ENCODE data around the gene PARD6B. TPM values are rescaled to one million over a fixed set of nuclear protein-coding genes. Genes with fewer than 3 reads are reported as not detected.

Gene PARD6B
- total and polyA plus RNA-seq, 2 donors (not counting 1 experiment from before 2014, with no cell fraction given), result 0.91 to 6.0 TPM

DNA sequence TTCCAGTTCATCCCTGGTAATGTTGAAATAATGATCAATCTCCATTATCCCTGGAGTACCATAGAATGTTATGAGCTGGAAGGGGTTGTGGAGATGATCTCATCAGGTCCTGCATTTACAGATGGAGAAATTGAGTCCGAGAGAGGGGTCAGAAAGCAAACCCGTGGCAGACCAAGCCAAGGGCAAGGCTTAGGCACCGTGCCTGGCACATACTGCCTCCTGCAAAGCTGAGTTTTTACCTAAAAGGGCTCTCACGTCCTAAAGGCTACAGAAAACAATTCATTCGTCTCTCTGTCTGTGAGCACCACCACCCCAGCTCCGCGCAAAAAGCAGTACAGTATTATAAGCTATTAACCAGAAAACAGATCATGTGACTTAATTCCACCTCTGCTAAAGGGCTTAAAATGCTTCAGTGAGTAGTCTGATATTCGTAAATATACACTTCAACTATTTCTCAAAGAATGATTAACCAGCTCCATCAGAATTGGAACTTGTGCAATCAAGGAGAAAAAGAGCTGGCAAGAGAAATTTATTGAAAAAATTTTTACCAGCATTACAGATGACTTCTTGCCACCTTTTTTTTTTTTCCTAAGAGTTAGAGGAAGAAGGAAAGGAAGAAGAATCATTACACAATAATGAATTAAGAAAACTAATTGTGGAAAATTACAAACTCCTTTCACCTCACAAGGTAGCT, 3.4 kb upstream of the PARD6B start:
- H3K4me3 ChIP-seq (ENCODE audit: control extremely low read depth in 1 of 5, extremely low read depth in 1 of 5, insufficient read depth in 1 of 5, low read depth in 2 of 5, low read length in 4 of 5), result no peak overlapping the region
- intact Hi-C loops (cut with micrococcal nuclease), result no loop called here
- WGBS (ENCODE audit: insufficient coverage), result 91% methylated on average over 5 of the region's 8 CpGs

DNA sequence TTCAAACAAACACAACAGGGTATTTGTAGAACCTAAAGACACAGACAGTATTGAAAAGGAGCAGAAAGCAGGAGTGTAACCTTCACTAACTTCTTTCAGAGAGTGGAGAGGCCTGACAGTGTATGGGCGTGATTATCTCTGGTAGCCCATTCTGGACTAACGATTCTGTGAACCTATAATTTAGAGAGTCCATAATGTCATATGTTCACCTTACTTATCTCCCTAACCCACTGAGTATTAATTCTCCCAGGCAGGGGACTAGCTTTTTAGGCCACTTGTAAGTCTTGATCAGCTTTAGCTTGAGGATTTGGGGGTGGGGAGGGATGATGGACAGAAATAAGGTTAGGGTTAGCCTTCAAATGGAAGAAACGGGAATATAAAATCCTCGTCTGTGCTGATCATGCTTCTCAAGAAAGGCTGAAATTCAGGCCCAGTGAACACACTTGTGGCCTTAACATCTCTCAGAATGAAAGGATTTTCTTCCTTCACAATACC, 2.8 kb upstream of the PARD6B start:
- peaks cover 15% of the 10 kb centered on the region in 2 donors for H3K4me1 ChIP-seq (ENCODE audit: control insufficient read depth in 2 of 2, insufficient read depth in 2 of 2, low read length in 2 of 2)
- 100% methylated on average over 2 of the region's 4 CpGs for WGBS (ENCODE audit: insufficient coverage)
- H3K9me3 Mint-ChIP-seq (ENCODE audit: insufficient read depth), result no peaks in the 10 kb centered on the region
- no peak overlapping the region for H3K9ac ChIP-seq (ENCODE audit: low read length)
- H3K27me3 ChIP-seq (replicated peaks in 1 of 4; ENCODE audit: control extremely low read depth in 1 of 4, control insufficient read depth in 3 of 4, insufficient read depth in 4 of 4, low read length in 3 of 4), result no peaks in the 10 kb centered on the region
- peaks cover 4% of the 10 kb centered on the region for H3K27me3 Mint-ChIP-seq
- ChIA-PET CTCF (interaction anchor here (0.7 to 1.4 kb wide), 3 partner anchors 21 to 25 kb away, joined by 3 to 6 read pairs (median 5); no protein-coding TSS in a partner anchor), POLR2A (no interaction called here)
- H3K9me3 ChIP-seq (ENCODE audit: control extremely low read depth in 1 of 3, control insufficient read depth in 2 of 3, insufficient read depth in 1 of 3, low read length in 2 of 3), result no peaks in the 10 kb centered on the region
- no peak for TF ChIP-seq EZH2 (IDR thresholded peaks at IDR 0.05; ENCODE audit: borderline replicate concordance, insufficient read depth, low read depth, low read length, poor library complexity, severe bottlenecking)
- TF ChIP-seq, protein P1, sequence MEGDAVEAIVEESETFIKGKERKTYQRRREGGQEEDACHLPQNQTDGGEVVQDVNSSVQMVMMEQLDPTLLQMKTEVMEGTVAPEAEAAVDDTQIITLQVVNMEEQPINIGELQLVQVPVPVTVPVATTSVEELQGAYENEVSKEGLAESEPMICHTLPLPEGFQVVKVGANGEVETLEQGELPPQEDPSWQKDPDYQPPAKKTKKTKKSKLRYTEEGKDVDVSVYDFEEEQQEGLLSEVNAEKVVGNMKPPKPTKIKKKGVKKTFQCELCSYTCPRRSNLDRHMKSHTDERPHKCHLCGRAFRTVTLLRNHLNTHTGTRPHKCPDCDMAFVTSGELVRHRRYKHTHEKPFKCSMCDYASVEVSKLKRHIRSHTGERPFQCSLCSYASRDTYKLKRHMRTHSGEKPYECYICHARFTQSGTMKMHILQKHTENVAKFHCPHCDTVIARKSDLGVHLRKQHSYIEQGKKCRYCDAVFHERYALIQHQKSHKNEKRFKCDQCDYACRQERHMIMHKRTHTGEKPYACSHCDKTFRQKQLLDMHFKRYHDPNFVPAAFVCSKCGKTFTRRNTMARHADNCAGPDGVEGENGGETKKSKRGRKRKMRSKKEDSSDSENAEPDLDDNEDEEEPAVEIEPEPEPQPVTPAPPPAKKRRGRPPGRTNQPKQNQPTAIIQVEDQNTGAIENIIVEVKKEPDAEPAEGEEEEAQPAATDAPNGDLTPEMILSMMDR (IDR thresholded peaks at IDR 0.05), result no peak
- peaks cover 18% of the 10 kb centered on the region for H3K4me1 Mint-ChIP-seq
- no peak overlapping the region for H3K4me3 ChIP-seq (ENCODE audit: control extremely low read depth in 1 of 5, extremely low read depth in 1 of 5, insufficient read depth in 1 of 5, low read depth in 2 of 5, low read length in 4 of 5)
- H3K27ac Mint-ChIP-seq, result no peak overlapping the region
- H2AFZ ChIP-seq (ENCODE audit: insufficient read depth, low read depth, low read length, poor library complexity, severe bottlenecking), result no peak overlapping the region
- no peak overlapping the region for H3K27ac ChIP-seq (ENCODE audit: low read length in 2 of 2)
- H3K36me3 ChIP-seq (replicated peaks in 1 of 2; ENCODE audit: control extremely low read depth in 1 of 2, control insufficient read depth in 1 of 2, extremely low read depth in 1 of 2, insufficient read depth in 2 of 2, low read length in 1 of 2), result no peaks in the 10 kb centered on the region
- no peak overlapping the region for H3K4me3 Mint-ChIP-seq
- DNase-seq (no peak), ATAC-seq (ENCODE audit: low read depth) (no peak)
- peaks cover 17% of the 10 kb centered on the region for H3K79me2 ChIP-seq (ENCODE audit: control insufficient read depth, insufficient read depth, low read length)
- intact Hi-C loops (cut with micrococcal nuclease), result no loop called here
- no peak overlapping the region for H3K4me2 ChIP-seq (replicated peaks; ENCODE audit: low read depth, low read length, poor library complexity, severe bottlenecking)
- no peaks in the 10 kb centered on the region for H4K20me1 ChIP-seq (ENCODE audit: control insufficient read depth, insufficient read depth, low read length, poor library complexity, severe bottlenecking)

More for the DNA sequence above, 3.4 kb upstream of the PARD6B start:
- POLR2A ChIA-PET, result no interaction called here
- H3K9me3 Mint-ChIP-seq (ENCODE audit: insufficient read depth), result no peaks in the 10 kb centered on the region
- Histone ChIP-seq H3K4me2 (replicated peaks; ENCODE audit: low read depth, low read length, poor library complexity, severe bottlenecking) (no peak overlapping the region), H3K36me3 (replicated peaks in 1 of 2; ENCODE audit: control extremely low read depth in 1 of 2, control insufficient read depth in 1 of 2, extremely low read depth in 1 of 2, insufficient read depth in 2 of 2, low read length in 1 of 2) (no peaks in the 10 kb centered on the region), H3K9ac (ENCODE audit: low read length) (no peak overlapping the region), H3K9me3 (ENCODE audit: control extremely low read depth in 1 of 3, control insufficient read depth in 2 of 3, insufficient read depth in 1 of 3, low read length in 2 of 3) (no peaks in the 10 kb centered on the region), H3K79me2 (ENCODE audit: control insufficient read depth, insufficient read depth, low read length) (peaks cover 11% of the 10 kb centered on the region), H3K27me3 (replicated peaks in 1 of 4; ENCODE audit: control extremely low read depth in 1 of 4, control insufficient read depth in 3 of 4, insufficient read depth in 4 of 4, low read length in 3 of 4) (no peaks in the 10 kb centered on the region), H3K4me1 (ENCODE audit: control insufficient read depth in 2 of 2, insufficient read depth in 2 of 2, low read length in 2 of 2) (peaks cover 15% of the 10 kb centered on the region in 2 donors), H4K20me1 (ENCODE audit: control insufficient read depth, insufficient read depth, low read length, poor library complexity, severe bottlenecking) (no peaks in the 10 kb centered on the region), H3K27ac (ENCODE audit: low read length in 2 of 2) (no peak overlapping the region), H2AFZ (ENCODE audit: insufficient read depth, low read depth, low read length, poor library complexity, severe bottlenecking) (no peak overlapping the region)
- H3K27ac Mint-ChIP-seq, result no peak overlapping the region
- TF ChIP-seq, protein P1 (IDR thresholded peaks at IDR 0.05), result no peak
- no peak for TF ChIP-seq EZH2 (IDR thresholded peaks at IDR 0.05; ENCODE audit: borderline replicate concordance, insufficient read depth, low read depth, low read length, poor library complexity, severe bottlenecking)
- no peak overlapping the region for H3K4me3 Mint-ChIP-seq
- DNase-seq (no peak), ATAC-seq (ENCODE audit: low read depth) (no peak)
- peaks cover 7% of the 10 kb centered on the region for H3K27me3 Mint-ChIP-seq
- peaks cover 15% of the 10 kb centered on the region for H3K4me1 Mint-ChIP-seq
- CTCF ChIA-PET, result interaction anchor here (0.7 to 1.4 kb wide), 3 partner anchors 21 to 26 kb away, joined by 3 to 6 read pairs (median 5); no protein-coding TSS in a partner anchor
